Brain microvascular endothelial cell (primary cell): ENCODE measurements around the gene TRIM71.

Experiments
- DNase-seq: peaks from one replicate; pipeline ENCODE4 v3.0.0-alpha.2; 2020
- H3K27ac ChIP-seq: fragments of 250-450 bp; sonication (Bioruptor Pico); 2 replicates; pipeline ENCODE4 v1.5.1; 2020; ENCODE audit warnings: mild to moderate bottlenecking, moderate library complexity
- H3K27me3 ChIP-seq: fragments of 250-450 bp; sonication (Bioruptor Pico); replicated peaks from 2 replicates; pipeline ENCODE4 v1.5.1; 2020; ENCODE audit warnings: mild to moderate bottlenecking
- H3K36me3 ChIP-seq: fragments of 250-450 bp; sonication (Bioruptor Pico); replicated peaks from 2 replicates; pipeline ENCODE4 v1.5.1; 2020; ENCODE audit warnings: mild to moderate bottlenecking
- H3K4me3 ChIP-seq: 2 replicates; pipeline ENCODE4 v1.5.1; 2011; ENCODE audit warnings: low read depth, mild to moderate bottlenecking, control low read depth, low read length, moderate library complexity
- CTCF ChIP-seq: IDR thresholded peaks from 2 replicates; pipeline ENCODE4 v1.5.1; 2011; ENCODE audit warnings: low read depth, mild to moderate bottlenecking, moderate library complexity, low read length, control low read depth, inconsistent platforms; ENCODE audit errors: missing control alignments
- in situ Hi-C: cut with HindIII; loops from 2 replicates; pipeline ENCODE4 v1.10.0; 2017; ENCODE audit warnings: low sequenced_read_pairs, low pct_ligation_motif_present

Gene TRIM71

GRCh38 chr3:32856355-32856889 lies 38.6 kb downstream of the TRIM71 start:
- TF ChIP-seq CTCF = no peak
- H3K27me3 ChIP-seq = no peaks in the 10 kb centered on the region
- no peaks in the 10 kb centered on the region for H3K36me3 ChIP-seq
- DNase-seq = no peak
- H3K4me3 ChIP-seq = no peak overlapping the region
- no peak overlapping the region for H3K27ac ChIP-seq
- in situ Hi-C loops = no loop called here

- DNase-seq = no peak
- no peaks in the 10 kb centered on the region for H3K27me3 ChIP-seq
- H3K36me3 ChIP-seq = no peaks in the 10 kb centered on the region
- no peak overlapping the region for H3K27ac ChIP-seq
- H3K4me3 ChIP-seq = no peak overlapping the region
- in situ Hi-C loops = no loop called here
- no peak for TF ChIP-seq CTCF
Observed at GRCh38 chr3:32856901-32857507, 39.2 kb downstream of the TRIM71 start.

GRCh38 chr3:32857921-32858320 lies 40.1 kb downstream of the TRIM71 start:
- no peak overlapping the region for H3K4me3 ChIP-seq
- no peak overlapping the region for H3K27ac ChIP-seq
- no peak for TF ChIP-seq CTCF
- DNase-seq = no peak
- no peaks in the 10 kb centered on the region for H3K36me3 ChIP-seq
- in situ Hi-C loops = no loop called here
- no peaks in the 10 kb centered on the region for H3K27me3 ChIP-seq

GRCh38 chr3:32859604-32860237 lies 41.9 kb downstream of the TRIM71 start:
- no peak for TF ChIP-seq CTCF
- H3K27ac ChIP-seq = no peak overlapping the region
- no peak overlapping the region for H3K4me3 ChIP-seq
- H3K27me3 ChIP-seq = no peaks in the 10 kb centered on the region
- DNase-seq = no peak
- H3K36me3 ChIP-seq = no peaks in the 10 kb centered on the region
- in situ Hi-C loops = no loop called here

- no peak overlapping the region for H3K4me3 ChIP-seq
- no peak for TF ChIP-seq CTCF
- DNase-seq = no peak
- H3K36me3 ChIP-seq = no peaks in the 10 kb centered on the region
- H3K27me3 ChIP-seq = no peaks in the 10 kb centered on the region
- in situ Hi-C loops = no loop called here
- H3K27ac ChIP-seq = no peak overlapping the region
Observed at GRCh38 chr3:32860499-32860898, 42.7 kb downstream of the TRIM71 start.
